MM.1S (cell line): ENCODE data around the gene SOX14.

ENCODE experiments used
- DNase-seq: peaks from one replicate; pipeline ENCODE4 v3.0.0-alpha.2; 2015
- H2AFZ ChIP-seq: fragments of 300-600 bp; sonication (generic); 2 replicates; pipeline ENCODE4 v1.6.0; 2016; ENCODE audit warnings: antibody characterized with exemption, low read length
- H3F3A ChIP-seq: fragments of 300-600 bp; sonication (generic); 2 replicates; pipeline ENCODE4 v1.6.1; 2016; ENCODE audit warnings: mild to moderate bottlenecking, antibody characterized with exemption, low read length, moderate library complexity, mixed read lengths; ENCODE audit not compliant: insufficient read depth
- H3K27ac ChIP-seq: fragments of 300-600 bp; sonication (generic); 2 replicates; pipeline ENCODE4 v1.5.1; 2016; ENCODE audit warnings: mild to moderate bottlenecking, low read length
- H3K27me3 ChIP-seq: fragments of 300-600 bp; sonication (generic); replicated peaks from 2 replicates; pipeline ENCODE4 v1.6.0; 2016; ENCODE audit warnings: low read length; ENCODE audit not compliant: insufficient read depth
- H3K36me3 ChIP-seq: fragments of 300-600 bp; sonication (generic); replicated peaks from 2 replicates; pipeline ENCODE4 v1.6.1; 2016; ENCODE audit warnings: mild to moderate bottlenecking, low read length, mixed read lengths; ENCODE audit not compliant: insufficient read depth
- H3K4me1 ChIP-seq: fragments of 300-600 bp; sonication (generic); 2 replicates; pipeline ENCODE4 v1.6.1; 2016; ENCODE audit warnings: low read length, mixed read lengths
- H3K4me2 ChIP-seq: fragments of 300-600 bp; sonication (generic); 2 replicates; pipeline ENCODE4 v1.6.0; 2016; ENCODE audit warnings: low read depth, low read length
- H3K4me3 ChIP-seq: fragments of 300-600 bp; sonication (generic); 2 replicates; pipeline ENCODE4 v1.5.1; 2016; ENCODE audit warnings: low read length, mixed read lengths
- H3K79me2 ChIP-seq: fragments of 300-600 bp; sonication (generic); 2 replicates; pipeline ENCODE4 v1.6.1; 2016; ENCODE audit warnings: mixed run types, low read length, mixed read lengths
- H3K9ac ChIP-seq: fragments of 300-600 bp; sonication (generic); 2 replicates; pipeline ENCODE4 v1.6.1; 2016; ENCODE audit warnings: low read length, mixed read lengths
- H3K9me2 ChIP-seq: fragments of 300-600 bp; sonication (generic); replicated peaks from 2 replicates; pipeline ENCODE4 v1.6.1; 2016; ENCODE audit warnings: mild to moderate bottlenecking, low read length, mixed read lengths; ENCODE audit not compliant: insufficient read depth
- H3K9me3 ChIP-seq: fragments of 300-600 bp; sonication (generic); replicated peaks from 2 replicates; pipeline ENCODE4 v1.6.1; 2016; ENCODE audit warnings: mild to moderate bottlenecking, low read length, mixed read lengths; ENCODE audit not compliant: insufficient read depth
- H4K20me1 ChIP-seq: fragments of 300-600 bp; sonication (generic); 2 replicates; pipeline ENCODE4 v1.6.1; 2016; ENCODE audit warnings: mild to moderate bottlenecking, low read length, moderate library complexity, mixed read lengths; ENCODE audit not compliant: insufficient read depth
- EZH2 ChIP-seq: fragments of 300-600 bp; sonication (generic); optimal IDR thresholded peaks from 2 replicates; pipeline ENCODE3; 2017; ENCODE audit warnings: low read depth, mild to moderate bottlenecking, antibody characterized with exemption, low read length, mixed read lengths
- EZH2phosphoT487 ChIP-seq: fragments of 300-600 bp; sonication (generic); IDR thresholded peaks from 2 replicates; pipeline ENCODE4 v1.6.1; 2018; ENCODE audit warnings: antibody characterized with exemption, low read length
- TF ChIP-seq, protein P1 (sequence below): fragments of 300-600 bp; sonication (generic); IDR thresholded peaks from 2 replicates; pipeline ENCODE4 v1.5.1; 2016; ENCODE audit warnings: antibody characterized with exemption, low read length, mixed read lengths

Gene SOX14

DNA sequence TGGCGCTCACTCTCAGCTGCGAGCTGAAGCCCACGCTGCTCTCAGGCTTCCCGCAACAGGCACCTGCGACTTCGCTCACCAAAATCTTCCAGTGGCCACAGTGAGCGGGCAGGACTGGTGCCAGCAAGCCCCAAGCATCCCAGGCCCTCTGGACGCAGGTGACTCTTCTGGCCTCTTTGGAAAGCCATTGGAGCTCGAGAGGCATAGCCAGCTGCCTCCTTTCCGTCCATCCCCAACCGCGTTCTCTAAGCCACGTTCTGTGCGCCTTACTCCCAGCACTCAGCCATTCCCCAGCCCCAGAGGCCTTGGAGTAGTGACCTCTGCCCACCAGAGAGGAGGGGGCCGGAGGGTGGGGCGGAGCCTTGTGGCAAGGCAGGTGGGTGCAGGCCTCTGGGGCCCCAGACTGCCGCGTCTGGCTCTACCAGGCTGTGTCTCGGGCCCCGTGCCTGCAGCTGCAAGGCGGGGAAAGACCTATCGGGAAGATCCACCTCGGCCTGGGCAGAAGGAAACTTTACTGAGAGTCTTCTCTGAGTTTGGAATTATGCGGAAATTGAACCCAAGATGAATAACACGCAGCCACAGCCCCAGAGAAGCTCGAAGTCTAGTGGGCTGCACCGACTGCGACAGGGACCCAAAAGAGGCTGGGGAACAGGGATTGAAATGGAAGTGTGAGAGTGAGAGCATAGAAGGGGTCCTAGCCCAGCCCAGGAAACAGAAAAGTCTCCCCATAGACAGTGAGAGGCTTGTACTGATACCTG, 3.6 kb upstream of the SOX14 start:
- Histone ChIP-seq H3K9me3 (no peaks in the 10 kb centered on the region), H3K9me2 (no peaks in the 10 kb centered on the region), H3K79me2 (no peaks in the 10 kb centered on the region), H2AFZ (no peak overlapping the region), H3K27me3 (no peaks in the 10 kb centered on the region; the same call in 1 of the 2 replicates), H4K20me1 (no peaks in the 10 kb centered on the region), H3K4me3 (no peak overlapping the region), H3K27ac (no peak overlapping the region), H3K9ac (no peak overlapping the region), H3K4me2 (no peak overlapping the region), H3K4me1 (no peaks in the 10 kb centered on the region), H3F3A (no peaks in the 10 kb centered on the region), H3K36me3 (no peaks in the 10 kb centered on the region)
- no peak for DNase-seq
- no peak for TF ChIP-seq EZH2phosphoT487
- TF ChIP-seq EZH2, result no peak
- TF ChIP-seq, protein P1, sequence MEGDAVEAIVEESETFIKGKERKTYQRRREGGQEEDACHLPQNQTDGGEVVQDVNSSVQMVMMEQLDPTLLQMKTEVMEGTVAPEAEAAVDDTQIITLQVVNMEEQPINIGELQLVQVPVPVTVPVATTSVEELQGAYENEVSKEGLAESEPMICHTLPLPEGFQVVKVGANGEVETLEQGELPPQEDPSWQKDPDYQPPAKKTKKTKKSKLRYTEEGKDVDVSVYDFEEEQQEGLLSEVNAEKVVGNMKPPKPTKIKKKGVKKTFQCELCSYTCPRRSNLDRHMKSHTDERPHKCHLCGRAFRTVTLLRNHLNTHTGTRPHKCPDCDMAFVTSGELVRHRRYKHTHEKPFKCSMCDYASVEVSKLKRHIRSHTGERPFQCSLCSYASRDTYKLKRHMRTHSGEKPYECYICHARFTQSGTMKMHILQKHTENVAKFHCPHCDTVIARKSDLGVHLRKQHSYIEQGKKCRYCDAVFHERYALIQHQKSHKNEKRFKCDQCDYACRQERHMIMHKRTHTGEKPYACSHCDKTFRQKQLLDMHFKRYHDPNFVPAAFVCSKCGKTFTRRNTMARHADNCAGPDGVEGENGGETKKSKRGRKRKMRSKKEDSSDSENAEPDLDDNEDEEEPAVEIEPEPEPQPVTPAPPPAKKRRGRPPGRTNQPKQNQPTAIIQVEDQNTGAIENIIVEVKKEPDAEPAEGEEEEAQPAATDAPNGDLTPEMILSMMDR, result no peak

DNA sequence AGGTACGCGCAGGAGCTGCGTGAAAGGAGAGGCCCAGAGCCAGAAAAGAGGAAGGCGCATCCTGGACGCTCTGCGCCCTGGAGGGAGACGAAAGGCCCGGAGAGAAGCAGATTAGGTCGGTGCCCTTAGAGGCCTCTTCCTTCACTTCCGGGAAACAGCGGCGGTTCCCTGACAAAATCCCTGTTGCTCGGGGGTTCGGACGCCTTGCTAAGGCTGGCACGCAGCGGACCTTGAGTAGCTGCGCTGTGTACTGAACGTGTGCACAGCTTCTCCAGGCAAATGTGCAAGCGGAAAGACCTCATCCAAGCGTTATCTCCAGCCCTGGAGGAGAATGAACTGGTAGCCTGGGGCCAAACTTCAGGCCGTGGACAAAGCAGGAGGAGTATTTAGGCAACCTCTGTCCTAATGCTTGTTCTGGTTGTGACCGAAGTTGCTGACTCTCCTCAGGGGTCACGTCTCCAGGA, 3.0 kb upstream of the SOX14 start:
- Histone ChIP-seq H2AFZ (no peak overlapping the region), H3K4me2 (no peak overlapping the region), H3K27me3 (peaks cover 4% of the 10 kb centered on the region), H3F3A (no peaks in the 10 kb centered on the region), H3K9me3 (no peaks in the 10 kb centered on the region), H4K20me1 (no peaks in the 10 kb centered on the region), H3K36me3 (no peaks in the 10 kb centered on the region), H3K9me2 (no peaks in the 10 kb centered on the region), H3K79me2 (no peaks in the 10 kb centered on the region), H3K4me3 (no peak overlapping the region), H3K4me1 (no peaks in the 10 kb centered on the region), H3K27ac (no peak overlapping the region), H3K9ac (no peak overlapping the region)
- no peak for DNase-seq
- TF ChIP-seq EZH2, result no peak
- no peak for TF ChIP-seq EZH2phosphoT487
- TF ChIP-seq, protein P1, result no peak

DNA sequence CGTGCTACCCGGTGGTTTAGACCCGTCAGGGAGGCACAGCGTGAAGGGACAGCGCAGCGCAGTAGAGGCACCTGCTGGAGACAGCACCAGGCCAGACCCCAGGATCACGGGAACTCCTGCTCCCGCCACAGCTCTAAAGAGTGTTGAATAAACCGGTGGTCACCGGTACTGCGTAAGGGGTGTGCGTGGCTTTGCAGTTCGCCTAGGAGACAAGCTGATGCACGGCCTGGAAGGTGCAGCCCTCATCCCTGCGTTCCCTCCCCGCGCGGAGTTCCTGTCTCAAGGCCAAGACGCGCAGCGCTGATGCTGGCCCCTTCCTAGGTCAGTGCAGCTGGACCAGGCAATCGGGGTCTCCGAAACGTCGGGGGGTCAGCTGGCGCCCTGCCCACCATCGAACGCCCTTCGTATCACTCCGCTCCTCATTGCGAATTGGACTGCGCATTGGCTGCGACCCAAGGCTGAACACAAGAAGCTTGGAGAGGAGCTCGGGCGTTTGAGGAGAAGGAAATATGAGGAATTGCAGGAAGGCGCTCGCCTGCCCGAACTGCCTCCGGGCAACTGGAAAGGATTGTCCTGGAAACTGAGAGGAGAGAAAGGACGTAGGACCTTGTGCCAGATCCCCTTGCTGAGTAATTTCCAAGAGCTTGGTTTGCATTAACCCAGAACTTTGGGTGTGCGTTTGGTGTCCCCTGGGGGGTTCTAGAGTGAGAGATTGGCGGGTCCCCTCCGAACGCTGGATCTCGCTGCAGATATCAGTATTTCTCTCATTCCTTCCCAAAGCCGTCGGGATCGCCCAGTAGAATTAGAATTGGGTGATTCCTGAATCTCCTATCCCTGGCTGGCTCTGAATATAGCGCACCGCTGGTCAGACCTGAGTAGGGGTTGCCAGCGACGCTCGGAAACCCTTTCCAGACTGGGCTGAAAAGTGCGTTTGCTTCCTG, 2.3 kb upstream of the SOX14 start:
- no peaks in the 10 kb centered on the region for H3K36me3 ChIP-seq
- no peak overlapping the region for H2AFZ ChIP-seq
- no peak for DNase-seq
- H3K27me3 ChIP-seq, result peaks cover 12% of the 10 kb centered on the region
- H3K27ac ChIP-seq, result no peak overlapping the region
- H3K4me1 ChIP-seq, result no peaks in the 10 kb centered on the region
- H3K9ac ChIP-seq, result no peak overlapping the region
- no peaks in the 10 kb centered on the region for H3F3A ChIP-seq
- H3K9me2 ChIP-seq, result no peaks in the 10 kb centered on the region
- no peaks in the 10 kb centered on the region for H4K20me1 ChIP-seq
- H3K79me2 ChIP-seq, result no peaks in the 10 kb centered on the region
- H3K4me3 ChIP-seq, result no peak overlapping the region
- TF ChIP-seq, protein P1, result no peak
- TF ChIP-seq EZH2phosphoT487 (no peak), EZH2 (no peak)
- H3K9me3 ChIP-seq, result no peaks in the 10 kb centered on the region
- H3K4me2 ChIP-seq, result no peak overlapping the region
